ENCODE measurements around the gene NSD1. TPM values are rescaled to one million over a fixed set of nuclear protein-coding genes. Genes with fewer than 3 reads are reported as not detected.

The NSD1 gene
- total and polyA plus RNA-seq, 9 of the 15 experiments (the other 6 are each of a cell fraction or from before 2014, with no cell fraction given), result 3.8 to 51.0 (median 24.7) TPM

DNA sequence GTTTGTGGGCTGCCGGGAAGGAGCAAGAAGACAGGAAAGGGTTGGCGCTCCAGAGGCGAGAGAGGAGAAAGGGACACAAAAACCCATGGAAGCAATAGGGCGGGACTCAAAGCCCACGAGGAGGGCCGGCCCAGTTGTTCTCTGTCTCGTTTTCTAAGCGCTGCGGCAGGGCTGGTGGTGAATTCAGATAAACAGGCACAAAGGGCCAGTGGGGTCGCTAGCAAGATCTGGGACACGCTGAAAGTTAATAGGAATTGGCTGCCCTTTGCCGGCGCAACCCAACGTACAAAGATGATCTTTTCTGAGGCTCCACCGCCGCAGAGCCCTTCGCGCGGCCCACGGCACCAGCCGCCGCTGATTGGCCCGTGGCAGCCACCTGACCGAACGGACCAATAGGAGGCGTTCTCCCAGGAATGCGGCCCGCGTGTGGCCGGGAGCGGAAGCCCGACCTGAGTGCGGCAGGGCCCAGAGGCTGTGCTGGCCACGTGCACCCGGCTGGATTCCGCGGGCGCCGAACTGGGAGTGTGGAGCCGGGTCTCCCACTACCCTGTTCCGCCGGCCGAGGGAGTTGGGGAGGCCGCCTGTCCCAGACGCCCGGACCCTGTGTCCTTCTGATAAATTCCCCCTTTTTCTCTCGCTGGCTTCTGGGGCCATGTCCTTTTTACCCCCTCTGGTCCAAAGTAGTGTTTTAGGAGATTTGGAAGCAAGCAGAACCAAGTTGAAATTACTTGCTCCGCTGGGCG lies 16.8 kb upstream of the NSD1 start (continued):
- TF ChIP-seq, protein P1, sequence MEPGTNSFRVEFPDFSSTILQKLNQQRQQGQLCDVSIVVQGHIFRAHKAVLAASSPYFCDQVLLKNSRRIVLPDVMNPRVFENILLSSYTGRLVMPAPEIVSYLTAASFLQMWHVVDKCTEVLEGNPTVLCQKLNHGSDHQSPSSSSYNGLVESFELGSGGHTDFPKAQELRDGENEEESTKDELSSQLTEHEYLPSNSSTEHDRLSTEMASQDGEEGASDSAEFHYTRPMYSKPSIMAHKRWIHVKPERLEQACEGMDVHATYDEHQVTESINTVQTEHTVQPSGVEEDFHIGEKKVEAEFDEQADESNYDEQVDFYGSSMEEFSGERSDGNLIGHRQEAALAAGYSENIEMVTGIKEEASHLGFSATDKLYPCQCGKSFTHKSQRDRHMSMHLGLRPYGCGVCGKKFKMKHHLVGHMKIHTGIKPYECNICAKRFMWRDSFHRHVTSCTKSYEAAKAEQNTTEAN (CRISPR knock-in tag; IDR thresholded peaks at IDR 0.05), result peak; percentile 94; the same call in 1 of the 2 replicates
- TF ChIP-seq, protein P2, sequence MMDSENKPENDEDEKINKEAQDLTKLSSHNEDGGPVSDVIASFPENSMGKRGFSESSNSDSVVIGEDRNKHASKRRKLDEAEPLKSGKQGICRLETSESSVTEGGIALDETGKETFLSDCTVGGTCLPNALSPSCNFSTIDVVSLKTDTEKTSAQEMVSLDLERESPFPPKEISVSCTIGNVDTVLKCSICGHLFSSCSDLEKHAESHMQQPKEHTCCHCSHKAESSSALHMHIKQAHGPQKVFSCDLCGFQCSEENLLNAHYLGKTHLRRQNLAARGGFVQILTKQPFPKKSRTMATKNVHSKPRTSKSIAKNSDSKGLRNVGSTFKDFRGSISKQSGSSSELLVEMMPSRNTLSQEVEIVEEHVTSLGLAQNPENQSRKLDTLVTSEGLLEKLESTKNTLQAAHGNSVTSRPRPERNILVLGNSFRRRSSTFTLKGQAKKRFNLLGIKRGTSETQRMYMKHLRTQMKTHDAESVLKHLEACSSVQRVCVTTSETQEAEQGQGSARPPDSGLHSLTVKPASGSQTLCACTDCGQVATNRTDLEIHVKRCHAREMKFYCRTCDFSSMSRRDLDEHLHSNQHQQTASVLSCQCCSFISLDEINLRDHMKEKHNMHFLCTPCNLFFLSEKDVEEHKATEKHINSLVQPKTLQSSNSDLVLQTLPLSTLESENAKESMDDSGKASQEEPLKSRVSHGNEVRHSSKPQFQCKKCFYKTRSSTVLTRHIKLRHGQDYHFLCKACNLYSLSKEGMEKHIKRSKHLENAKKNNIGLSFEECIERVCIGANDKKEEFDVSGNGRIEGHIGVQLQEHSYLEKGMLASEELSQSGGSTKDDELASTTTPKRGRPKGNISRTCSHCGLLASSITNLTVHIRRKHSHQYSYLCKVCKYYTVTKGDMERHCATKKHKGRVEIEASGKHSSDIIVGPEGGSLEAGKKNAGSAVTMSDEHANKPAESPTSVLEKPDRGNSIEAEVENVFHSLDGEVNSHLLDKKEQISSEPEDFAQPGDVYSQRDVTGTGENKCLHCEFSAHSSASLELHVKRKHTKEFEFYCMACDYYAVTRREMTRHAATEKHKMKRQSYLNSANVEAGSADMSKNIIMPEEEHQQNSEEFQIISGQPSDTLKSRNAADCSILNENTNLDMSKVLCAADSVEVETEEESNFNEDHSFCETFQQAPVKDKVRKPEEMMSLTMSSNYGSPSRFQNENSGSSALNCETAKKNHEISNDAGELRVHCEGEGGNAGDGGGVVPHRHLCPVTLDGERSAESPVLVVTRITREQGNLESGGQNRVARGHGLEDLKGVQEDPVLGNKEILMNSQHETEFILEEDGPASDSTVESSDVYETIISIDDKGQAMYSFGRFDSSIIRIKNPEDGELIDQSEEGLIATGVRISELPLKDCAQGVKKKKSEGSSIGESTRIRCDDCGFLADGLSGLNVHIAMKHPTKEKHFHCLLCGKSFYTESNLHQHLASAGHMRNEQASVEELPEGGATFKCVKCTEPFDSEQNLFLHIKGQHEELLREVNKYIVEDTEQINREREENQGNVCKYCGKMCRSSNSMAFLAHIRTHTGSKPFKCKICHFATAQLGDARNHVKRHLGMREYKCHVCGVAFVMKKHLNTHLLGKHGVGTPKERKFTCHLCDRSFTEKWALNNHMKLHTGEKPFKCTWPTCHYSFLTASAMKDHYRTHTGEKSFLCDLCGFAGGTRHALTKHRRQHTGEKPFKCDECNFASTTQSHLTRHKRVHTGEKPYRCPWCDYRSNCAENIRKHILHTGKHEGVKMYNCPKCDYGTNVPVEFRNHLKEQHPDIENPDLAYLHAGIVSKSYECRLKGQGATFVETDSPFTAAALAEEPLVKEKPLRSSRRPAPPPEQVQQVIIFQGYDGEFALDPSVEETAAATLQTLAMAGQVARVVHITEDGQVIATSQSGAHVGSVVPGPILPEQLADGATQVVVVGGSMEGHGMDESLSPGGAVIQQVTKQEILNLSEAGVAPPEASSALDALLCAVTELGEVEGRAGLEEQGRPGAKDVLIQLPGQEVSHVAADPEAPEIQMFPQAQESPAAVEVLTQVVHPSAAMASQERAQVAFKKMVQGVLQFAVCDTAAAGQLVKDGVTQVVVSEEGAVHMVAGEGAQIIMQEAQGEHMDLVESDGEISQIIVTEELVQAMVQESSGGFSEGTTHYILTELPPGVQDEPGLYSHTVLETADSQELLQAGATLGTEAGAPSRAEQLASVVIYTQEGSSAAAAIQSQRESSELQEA (IDR thresholded peaks at IDR 0.05; ENCODE audit: low read depth), result no peak
- no peak for TF ChIP-seq NCOA2 (IDR thresholded peaks at IDR 0.05; ENCODE audit: partially characterized antibody in 2 of 2)
- TF ChIP-seq, protein P3, sequence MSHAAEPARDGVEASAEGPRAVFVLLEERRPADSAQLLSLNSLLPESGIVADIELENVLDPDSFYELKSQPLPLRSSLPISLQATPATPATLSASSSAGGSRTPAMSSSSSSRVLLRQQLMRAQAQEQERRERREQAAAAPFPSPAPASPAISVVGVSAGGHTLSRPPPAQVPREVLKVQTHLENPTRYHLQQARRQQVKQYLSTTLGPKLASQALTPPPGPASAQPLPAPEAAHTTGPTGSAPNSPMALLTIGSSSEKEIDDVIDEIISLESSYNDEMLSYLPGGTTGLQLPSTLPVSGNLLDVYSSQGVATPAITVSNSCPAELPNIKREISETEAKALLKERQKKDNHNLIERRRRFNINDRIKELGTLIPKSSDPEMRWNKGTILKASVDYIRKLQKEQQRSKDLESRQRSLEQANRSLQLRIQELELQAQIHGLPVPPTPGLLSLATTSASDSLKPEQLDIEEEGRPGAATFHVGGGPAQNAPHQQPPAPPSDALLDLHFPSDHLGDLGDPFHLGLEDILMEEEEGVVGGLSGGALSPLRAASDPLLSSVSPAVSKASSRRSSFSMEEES (CRISPR knock-in tag; IDR thresholded peaks at IDR 0.05), result no peak
- TF ChIP-seq GABPB1 (CRISPR knock-in tag; IDR thresholded peaks at IDR 0.05), result peak; percentile 92
- TF ChIP-seq SNIP1 (IDR thresholded peaks at IDR 0.05; ENCODE audit: low read depth), result peak; percentile 77; the same call in 1 of the 2 replicates
- peak; percentile 33 for TF ChIP-seq HMGN3 (IDR thresholded peaks at IDR 0.05; ENCODE audit: borderline replicate concordance, extremely low read depth, insufficient read length, low read depth, low read length)
- peak; percentile 99 for TF ChIP-seq NFYB (IDR thresholded peaks at IDR 0.05; ENCODE audit: extremely low read depth, insufficient read length)
- no peak for TF ChIP-seq KAT2B (IDR thresholded peaks at IDR 0.05; ENCODE audit: low read depth, low read length)
- TF ChIP-seq HIVEP1 (CRISPR knock-in tag; IDR thresholded peaks at IDR 0.05), result peak; percentile 60; the same call in 1 of the 2 replicates
- TF ChIP-seq, protein P4, sequence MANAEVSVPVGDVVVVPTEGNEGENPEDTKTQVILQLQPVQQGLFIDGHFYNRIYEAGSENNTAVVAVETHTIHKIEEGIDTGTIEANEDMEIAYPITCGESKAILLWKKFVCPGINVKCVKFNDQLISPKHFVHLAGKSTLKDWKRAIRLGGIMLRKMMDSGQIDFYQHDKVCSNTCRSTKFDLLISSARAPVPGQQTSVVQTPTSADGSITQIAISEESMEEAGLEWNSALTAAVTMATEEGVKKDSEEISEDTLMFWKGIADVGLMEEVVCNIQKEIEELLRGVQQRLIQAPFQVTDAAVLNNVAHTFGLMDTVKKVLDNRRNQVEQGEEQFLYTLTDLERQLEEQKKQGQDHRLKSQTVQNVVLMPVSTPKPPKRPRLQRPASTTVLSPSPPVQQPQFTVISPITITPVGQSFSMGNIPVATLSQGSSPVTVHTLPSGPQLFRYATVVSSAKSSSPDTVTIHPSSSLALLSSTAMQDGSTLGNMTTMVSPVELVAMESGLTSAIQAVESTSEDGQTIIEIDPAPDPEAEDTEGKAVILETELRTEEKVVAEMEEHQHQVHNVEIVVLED (CRISPR knock-in tag; IDR thresholded peaks at IDR 0.05), result peak; percentile 25; the same call in 1 of the 2 replicates
- TF ChIP-seq GTF2E2 (tag; IDR thresholded peaks at IDR 0.05), result 0 out of 2 replicates have a peak, but pooled peaks have one; percentile 11
- TF ChIP-seq HDAC8 (tag; IDR thresholded peaks at IDR 0.05), result peak; percentile 57; the same call in 1 of the 2 replicates

All from K562 (cell line).